Measurements from ENCODE around the gene LAMC3.
"Not testable (repeated sequence)": the region's sequence is repeated elsewhere in the genome, so short reads cannot be mapped to it uniquely, and the experiment has no call there.

Gene LAMC3

DNA sequence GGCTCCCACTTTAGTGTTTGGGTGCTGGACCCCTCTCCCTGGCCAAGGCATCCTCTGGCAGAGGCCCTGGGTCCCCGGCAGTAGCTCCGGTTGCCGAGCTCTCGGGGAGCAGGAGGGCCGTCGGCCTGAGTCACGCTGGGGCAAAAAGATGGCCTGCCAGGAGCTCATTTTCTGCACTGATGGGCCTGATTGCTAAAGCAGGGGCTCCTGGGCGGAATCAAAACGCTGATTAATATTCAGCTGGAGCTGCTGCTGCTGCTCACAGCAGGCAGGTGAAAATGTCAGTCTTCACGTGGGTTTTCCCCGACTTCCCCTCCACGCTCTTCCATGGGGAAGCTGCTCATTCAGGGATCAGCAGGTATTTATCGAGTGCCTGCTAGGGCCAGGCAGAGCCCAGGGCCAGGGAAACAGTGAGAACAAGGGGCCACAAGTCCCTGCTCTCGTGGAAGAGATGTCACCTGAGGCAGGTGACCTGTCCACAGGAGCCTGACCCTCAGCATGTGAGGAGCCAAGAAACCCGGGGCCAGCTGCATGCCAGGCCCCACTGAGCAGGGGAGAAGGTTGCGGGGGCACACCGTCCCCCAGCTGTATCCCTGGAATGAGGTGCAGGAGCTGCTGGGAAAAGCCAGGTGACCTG lies 22.1 kb downstream of the LAMC3 start:
- no peak for DNase-seq

GRCh38 chr9:131031642-131032005 lies 22.6 kb downstream of the LAMC3 start:
- no peak for DNase-seq

DNA sequence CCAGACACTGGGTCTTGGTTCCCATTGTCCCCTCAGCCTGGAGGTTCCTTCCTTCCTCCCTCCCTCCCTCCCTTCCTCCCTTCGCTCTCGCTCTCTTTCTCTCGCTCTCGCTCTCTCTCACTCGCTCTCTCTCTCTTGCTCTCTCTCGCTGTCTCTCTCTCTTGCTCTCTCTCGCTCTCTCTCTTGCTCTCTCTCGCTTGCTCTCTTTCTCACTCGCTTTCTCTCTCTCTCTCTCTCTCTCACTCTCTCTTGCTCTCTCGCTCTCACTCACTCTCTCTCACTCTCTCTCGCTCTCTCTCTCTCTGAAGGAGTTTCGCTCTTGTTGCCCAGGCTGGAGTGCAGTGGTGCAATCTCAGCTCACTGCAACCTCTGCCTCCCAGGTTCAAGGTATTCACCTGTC lies 23.4 kb downstream of the LAMC3 start:
- DNase-seq: no peak

GRCh38 chr9:131033269-131034224 lies 24.6 kb downstream of the LAMC3 start:
- no peak for DNase-seq

DNA sequence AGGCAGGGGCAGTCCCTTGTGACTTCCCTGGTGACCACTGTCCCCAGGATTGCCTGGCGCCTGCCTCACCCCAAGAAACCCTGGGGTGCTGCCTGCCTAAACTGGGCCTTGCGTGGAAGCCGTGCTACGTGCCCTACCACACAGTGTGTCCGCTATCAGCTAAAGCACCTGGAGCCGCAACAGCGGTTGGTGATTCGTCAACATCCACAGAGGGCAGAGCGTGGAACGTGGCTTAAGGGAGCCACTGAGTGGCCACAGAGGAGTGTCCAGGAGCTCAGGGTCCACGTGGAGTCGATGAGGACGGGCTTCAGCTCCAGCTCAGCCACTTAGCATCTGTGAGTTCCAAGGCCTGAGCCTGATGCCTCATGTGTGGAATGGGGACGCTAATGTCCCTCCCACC lies 25.3 kb downstream of the LAMC3 start:
- DNase-seq: no peak

GRCh38 chr9:131034749-131035148 lies 25.8 kb downstream of the LAMC3 start:
- not testable (repeated sequence) for DNase-seq

- DNase-seq: no peak
Observed at GRCh38 chr9:131035548-131035947, 26.6 kb downstream of the LAMC3 start.

DNA sequence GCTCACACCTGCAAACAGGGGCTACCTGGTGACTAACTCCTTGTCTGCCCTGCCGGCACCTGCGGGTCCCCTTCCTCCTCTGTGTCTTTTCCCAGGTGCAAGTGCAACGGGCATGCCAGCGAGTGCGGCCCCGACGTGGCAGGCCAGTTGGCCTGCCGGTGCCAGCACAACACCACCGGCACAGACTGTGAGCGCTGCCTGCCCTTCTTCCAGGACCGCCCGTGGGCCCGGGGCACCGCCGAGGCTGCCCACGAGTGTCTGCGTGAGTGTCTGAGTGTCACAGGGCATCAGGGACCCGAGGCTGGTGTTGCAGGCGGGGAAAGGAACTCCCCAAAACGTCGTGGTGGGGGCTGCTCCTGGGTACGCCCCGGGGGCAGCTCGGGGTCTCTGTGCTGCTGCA lies 27.1 kb downstream of the LAMC3 start:
- no peak for DNase-seq

- DNase-seq: no peak
Observed at GRCh38 chr9:131036529-131037334, 27.8 kb downstream of the LAMC3 start.

GRCh38 chr9:131037335-131038255 lies 28.6 kb downstream of the LAMC3 start:
- DNase-seq: no peak

DNA sequence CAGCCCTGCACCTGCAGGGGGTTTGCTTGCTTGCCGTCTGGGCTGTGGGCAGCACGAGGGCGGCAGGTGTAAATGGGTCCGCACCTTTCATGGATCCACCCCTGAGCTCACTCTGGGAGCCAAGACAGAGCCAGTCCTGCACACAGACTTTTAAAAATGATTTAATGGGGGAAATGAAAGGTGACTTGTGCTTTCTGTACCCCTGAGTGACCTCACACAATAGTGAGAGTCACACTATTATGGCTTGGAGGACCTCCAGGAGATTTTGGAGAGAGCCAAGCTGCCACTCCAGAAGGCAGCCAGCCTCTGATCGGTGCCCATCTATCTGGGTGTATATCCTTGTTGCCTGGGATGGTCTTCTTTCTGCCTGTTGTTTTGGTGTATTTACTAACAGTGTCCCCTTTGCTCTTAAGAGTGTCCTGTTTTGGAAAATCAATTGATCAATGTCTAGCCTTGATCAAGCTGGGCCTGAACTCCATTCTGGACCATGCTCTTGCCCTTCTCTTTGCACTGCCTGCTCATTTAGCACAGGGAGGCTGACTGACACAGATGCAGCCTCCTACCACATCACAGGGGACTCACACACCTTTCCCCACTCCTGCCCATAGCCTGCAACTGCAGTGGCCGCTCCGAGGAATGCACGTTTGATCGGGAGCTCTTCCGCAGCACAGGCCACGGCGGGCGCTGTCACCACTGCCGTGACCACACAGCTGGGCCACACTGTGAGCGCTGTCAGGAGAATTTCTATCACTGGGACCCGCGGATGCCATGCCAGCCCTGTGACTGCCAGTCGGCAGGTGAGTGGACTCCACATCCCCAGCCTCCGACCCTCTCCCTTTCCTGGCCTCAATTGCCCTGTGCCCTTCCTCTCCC lies 29.5 kb downstream of the LAMC3 start:
- DNase-seq: no peak

- no peak for DNase-seq
Observed at GRCh38 chr9:131039129-131039954, 30.4 kb downstream of the LAMC3 start.

DNA sequence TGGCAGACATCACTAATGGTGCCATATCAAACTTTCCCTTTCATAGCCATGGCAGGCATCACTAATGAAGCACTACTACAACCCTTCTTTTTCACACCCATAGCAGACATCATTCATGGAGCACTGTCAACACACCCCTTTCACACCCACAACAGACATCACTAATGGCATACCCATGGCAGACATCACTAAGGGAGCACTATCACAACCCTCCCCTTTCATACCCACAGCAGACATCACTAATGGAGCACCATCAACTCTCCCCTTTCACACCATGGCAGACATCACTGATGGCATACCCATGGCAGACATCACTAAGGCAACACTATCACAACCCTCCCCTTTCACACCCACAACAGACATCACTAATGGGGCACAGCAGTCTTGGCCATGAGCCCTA lies 33.7 kb downstream of the LAMC3 start:
- DNase-seq: no peak

DNA sequence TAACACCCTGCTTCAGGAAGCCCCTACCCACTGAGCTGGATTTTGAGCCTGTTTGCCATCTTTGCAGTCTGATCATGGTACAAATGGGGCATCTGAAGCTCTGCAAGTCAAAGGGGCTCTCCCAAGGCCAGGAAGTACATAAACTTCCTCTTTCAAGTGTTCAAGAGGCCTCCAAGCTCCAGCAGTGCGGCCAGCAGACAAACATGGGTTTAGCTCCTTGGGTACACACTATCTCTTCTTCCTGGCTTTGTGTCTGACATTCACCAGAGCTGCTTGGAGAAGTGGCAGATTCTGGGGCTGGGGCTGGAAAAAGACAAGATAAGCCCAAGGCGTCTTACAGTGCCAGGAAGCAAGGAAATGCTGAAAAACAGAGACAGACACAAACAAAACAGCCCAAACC lies 34.1 kb downstream of the LAMC3 start:
- peak; percentile 68 for DNase-seq

DNA sequence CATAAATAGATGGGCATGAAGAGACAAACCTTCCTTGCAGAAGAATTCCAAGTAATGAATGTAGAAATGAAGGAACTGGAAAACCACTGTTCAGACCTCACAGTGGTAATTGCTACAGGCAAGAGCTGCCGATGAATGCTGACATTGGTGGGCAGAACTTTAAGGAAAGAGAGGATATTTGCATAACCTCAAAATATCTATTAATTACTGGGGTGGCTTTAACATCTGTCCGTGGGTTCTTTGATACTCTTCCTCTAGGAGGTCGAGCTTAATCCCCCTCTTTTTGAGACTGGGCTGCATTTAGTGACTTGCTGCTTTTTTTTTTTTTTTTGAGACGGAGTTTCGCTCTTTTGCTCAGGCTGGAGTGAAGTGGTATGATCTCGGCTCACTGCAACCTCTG lies 34.7 kb downstream of the LAMC3 start:
- DNase-seq: no peak

DNA sequence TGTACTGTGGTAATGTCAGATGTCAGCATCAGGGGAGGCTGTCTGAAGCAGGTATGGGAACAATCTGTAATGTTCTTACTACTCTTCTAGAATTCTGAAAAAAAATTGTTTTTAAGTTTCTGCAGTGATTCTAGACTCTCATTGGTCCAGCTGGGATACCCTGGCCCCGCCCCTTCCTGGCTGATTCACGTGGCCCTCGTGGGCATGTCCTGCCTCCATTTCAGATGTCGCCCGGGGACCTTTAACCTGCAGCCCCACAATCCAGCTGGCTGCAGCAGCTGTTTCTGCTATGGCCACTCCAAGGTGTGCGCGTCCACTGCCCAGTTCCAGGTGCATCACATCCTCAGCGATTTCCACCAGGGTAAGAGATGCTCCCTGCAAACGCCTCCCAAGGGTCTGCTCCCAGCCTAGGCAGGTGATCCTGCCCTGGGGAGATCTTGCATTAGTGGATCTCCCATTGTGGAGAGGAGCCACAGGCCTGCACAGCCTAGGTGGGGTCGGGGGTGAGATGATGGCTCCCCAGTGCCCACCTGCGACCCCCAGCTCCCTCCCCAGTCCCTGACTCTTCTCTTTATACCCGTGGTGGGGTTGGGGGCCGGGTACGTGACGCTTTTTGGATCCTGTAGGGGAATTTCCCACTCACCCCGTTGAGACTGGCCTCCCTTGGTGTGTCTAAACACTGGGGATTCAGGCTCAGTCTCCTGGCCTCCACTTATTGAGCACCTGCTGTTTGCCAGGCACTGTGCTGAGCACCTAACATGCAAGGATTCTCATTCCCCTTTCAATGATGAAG lies 36.5 kb downstream of the LAMC3 start:
- DNase-seq: no peak

GRCh38 chr9:131046093-131046380 lies 37.1 kb downstream of the LAMC3 start:
- no peak for DNase-seq

GRCh38 chr9:131046581-131047202 lies 37.7 kb downstream of the LAMC3 start:
- peak; percentile 83 for DNase-seq

GRCh38 chr9:131048332-131048731 lies 39.4 kb downstream of the LAMC3 start:
- DNase-seq: no peak
